ENCODE results near the gene APOBEC3B.

DNA sequence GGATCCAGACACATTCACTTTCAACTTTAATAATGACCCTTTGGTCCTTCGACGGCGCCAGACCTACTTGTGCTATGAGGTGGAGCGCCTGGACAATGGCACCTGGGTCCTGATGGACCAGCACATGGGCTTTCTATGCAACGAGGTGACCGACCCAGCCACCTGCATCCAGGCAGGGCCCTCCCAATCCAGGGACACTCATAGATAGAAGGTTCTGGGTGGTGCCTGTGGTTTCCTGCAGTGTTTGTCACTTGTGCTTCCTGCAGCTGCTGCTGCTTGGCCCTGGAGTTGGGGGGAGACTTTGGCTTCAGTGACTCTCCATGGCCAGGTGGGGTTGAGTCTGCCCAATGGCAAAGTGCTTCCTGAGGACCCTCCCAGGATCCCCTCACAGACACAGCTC is 7.3 kb downstream of the APOBEC3B start:
- TF ChIP-seq, protein P1, sequence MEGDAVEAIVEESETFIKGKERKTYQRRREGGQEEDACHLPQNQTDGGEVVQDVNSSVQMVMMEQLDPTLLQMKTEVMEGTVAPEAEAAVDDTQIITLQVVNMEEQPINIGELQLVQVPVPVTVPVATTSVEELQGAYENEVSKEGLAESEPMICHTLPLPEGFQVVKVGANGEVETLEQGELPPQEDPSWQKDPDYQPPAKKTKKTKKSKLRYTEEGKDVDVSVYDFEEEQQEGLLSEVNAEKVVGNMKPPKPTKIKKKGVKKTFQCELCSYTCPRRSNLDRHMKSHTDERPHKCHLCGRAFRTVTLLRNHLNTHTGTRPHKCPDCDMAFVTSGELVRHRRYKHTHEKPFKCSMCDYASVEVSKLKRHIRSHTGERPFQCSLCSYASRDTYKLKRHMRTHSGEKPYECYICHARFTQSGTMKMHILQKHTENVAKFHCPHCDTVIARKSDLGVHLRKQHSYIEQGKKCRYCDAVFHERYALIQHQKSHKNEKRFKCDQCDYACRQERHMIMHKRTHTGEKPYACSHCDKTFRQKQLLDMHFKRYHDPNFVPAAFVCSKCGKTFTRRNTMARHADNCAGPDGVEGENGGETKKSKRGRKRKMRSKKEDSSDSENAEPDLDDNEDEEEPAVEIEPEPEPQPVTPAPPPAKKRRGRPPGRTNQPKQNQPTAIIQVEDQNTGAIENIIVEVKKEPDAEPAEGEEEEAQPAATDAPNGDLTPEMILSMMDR (IDR thresholded peaks at IDR 0.05), result no peak
- TF ChIP-seq POLR2AphosphoS5 (IDR thresholded peaks at IDR 0.05) (no peak), POLR2A (IDR thresholded peaks at IDR 0.05) (no peak)
